Measurements from ENCODE around the gene AUNIP. TPM values are rescaled to one million over a fixed set of nuclear protein-coding genes. Genes with fewer than 3 reads are reported as not detected.

Gene AUNIP, protein sequence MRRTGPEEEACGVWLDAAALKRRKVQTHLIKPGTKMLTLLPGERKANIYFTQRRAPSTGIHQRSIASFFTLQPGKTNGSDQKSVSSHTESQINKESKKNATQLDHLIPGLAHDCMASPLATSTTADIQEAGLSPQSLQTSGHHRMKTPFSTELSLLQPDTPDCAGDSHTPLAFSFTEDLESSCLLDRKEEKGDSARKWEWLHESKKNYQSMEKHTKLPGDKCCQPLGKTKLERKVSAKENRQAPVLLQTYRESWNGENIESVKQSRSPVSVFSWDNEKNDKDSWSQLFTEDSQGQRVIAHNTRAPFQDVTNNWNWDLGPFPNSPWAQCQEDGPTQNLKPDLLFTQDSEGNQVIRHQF
- 0.94 TPM for total RNA-seq

DNA sequence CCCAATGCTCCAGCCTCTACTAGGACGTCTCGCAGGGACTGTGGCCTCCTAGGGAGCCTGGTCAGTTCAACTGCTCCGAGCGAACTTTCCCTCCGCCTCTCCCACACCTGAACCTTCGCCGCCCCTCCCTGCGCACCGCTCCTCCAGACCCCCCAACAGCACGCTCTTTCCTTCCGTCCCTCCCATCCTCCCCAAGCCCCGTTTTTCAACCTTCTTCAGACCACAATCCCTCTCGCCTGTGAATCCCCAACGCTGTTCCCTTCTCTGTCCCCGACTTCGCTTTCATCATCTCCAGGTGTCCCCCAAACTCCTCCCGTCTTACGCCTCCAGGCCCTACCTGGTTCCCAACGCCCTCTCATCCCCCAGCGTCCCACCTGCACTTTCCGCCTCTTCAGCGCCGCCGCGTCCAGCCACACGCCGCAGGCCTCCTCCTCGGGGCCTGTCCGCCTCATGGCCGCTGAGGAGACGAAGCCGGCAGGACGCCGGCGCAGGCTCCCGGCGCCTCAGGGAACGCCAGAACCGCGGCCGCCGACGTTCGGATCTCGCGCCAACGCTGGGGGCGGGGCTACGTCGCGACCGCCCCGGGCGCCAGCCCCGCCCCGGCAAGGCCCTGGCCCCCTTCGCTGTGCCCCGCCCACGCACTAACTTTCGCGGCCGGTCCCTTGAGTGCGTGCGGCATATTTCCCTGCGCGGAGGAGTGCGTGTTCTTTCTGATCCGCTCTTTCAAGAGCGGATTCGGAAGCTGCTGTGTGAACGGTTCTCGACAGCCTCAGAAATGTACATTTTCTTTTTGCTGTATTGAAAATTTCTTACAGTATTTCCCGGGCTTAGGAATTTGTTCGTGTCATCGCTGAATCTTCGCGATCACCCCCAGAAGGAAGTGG lies at the start of gene AUNIP:
AUNIP (minus strand) TSS at position 552 of the 884 bp plus-strand sequence; CDS start at position 452, 100 bp downstream.
- Histone ChIP-seq H3K27me3 (ENCODE audit: insufficient read depth, low read length) (no peaks in the 10 kb centered on the region), H3K9me3 (ENCODE audit: low read depth, low read length) (no peaks in the 10 kb centered on the region), H3K4me3 (ENCODE audit: low read length) (peak within 1 kb of the TSS; percentile 76), H3K4me1 (ENCODE audit: insufficient read depth, low read length) (peaks cover 40% of the 10 kb centered on the region)

DNA sequence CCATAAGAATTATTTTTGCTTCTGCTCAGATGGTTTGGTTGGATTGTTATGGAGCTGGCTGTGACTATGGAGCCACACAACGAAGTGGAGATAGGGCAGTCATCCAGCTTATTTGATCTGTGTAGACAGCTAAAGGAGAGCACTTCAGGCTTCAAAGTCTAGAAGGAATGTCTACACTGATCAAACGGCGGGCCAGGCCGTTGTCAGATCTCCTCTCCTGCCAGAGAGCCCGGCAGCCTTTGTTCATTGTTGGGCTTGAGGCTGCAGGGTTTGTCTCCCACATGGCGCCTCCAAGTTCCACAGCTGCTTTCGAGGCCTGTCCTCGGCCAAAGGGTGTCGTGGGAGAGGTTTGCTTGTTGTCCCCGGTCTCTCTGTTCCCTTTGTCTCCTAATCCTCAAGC lies 49.8 kb upstream of the AUNIP start:
- Histone ChIP-seq H3K4me1 (ENCODE audit: insufficient read depth, low read length) (peaks cover 14% of the 10 kb centered on the region), H3K9me3 (ENCODE audit: low read depth, low read length) (no peaks in the 10 kb centered on the region), H3K4me3 (ENCODE audit: low read length) (no peak overlapping the region), H3K27me3 (ENCODE audit: insufficient read depth, low read length) (no peaks in the 10 kb centered on the region)

DNA sequence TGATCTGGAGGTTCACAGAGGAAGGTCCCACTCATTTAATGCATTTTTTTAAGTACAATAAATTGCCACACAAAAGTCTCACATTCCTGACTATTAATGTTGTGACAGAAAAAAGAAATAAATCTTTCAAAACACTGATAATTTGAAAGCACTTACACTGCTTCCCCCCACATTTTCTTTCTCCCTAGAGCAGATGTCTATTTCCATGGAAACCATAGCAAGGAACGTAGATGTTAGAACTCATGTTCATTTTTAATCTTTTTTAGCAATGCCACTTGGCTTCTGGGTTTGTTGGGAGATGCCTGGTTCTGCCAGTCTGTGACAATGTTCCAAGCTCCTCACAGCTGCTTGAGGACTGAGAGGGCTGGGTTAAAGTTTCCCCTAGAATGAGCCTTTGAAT lies 48.9 kb upstream of the AUNIP start:
- Histone ChIP-seq H3K4me1 (ENCODE audit: insufficient read depth, low read length) (peaks cover 20% of the 10 kb centered on the region), H3K4me3 (ENCODE audit: low read length) (no peak overlapping the region), H3K27me3 (ENCODE audit: insufficient read depth, low read length) (no peaks in the 10 kb centered on the region), H3K9me3 (ENCODE audit: low read depth, low read length) (no peaks in the 10 kb centered on the region)

DNA sequence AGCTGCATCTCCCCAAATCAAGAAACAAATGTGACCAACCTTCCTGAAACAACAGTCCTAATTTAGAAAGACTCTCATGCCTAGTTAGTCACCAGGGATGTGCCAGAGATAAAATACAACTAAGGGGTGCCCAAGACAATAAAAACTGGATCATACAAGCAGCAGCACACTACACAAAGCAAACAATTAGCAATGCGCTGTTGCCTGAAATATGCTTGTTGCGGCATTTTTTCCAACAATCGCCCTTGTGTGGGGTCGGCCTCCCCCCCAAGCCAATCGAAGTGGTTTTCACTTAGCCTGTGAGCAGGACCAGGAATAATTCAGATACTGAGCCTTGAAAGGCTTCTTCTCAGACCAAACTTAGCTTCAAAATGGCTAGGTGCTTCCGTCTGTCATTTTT lies 48.3 kb upstream of the AUNIP start:
- no peaks in the 10 kb centered on the region for H3K9me3 ChIP-seq (ENCODE audit: low read depth, low read length)
- no peaks in the 10 kb centered on the region for H3K27me3 ChIP-seq (ENCODE audit: insufficient read depth, low read length)
- H3K4me3 ChIP-seq (ENCODE audit: low read length): no peak overlapping the region
- H3K4me1 ChIP-seq (ENCODE audit: insufficient read depth, low read length): peaks cover 20% of the 10 kb centered on the region

DNA sequence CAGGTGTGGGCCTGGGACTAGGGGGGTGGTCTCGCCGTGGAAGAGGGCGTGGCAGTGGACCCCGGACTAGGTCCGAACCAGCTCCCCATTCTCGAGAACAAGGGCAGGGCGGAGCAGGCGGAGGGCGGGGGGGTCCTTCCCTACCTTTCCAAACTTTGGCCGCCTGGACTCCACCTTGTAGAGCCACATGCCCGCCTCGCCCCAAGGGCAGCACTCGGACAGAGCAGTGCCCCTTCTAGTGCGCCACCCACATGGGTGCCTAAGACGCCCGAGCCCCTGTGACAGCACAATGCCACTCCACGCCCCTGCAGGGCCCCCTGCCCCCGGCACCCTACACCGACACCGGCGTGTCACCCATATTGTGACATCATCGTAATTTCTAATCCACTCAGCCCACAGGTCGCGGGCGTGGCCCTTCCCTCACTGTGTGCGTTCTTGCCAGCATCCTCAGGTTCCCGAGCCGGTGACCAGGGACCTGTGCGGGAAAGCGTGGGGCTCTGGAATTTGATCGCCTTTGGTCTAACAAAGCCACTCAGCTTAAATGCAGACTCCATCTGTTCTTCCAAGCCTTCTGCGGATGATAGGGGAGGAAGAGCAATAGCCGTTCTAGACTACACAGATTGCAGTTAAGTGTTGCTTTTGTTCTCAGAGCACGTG lies 47.5 kb upstream of the AUNIP start:
- Histone ChIP-seq H3K4me1 (ENCODE audit: insufficient read depth, low read length) (peaks cover 20% of the 10 kb centered on the region), H3K27me3 (ENCODE audit: insufficient read depth, low read length) (no peaks in the 10 kb centered on the region), H3K9me3 (ENCODE audit: low read depth, low read length) (no peaks in the 10 kb centered on the region), H3K4me3 (ENCODE audit: low read length) (peak overlapping the region; percentile 56)

DNA sequence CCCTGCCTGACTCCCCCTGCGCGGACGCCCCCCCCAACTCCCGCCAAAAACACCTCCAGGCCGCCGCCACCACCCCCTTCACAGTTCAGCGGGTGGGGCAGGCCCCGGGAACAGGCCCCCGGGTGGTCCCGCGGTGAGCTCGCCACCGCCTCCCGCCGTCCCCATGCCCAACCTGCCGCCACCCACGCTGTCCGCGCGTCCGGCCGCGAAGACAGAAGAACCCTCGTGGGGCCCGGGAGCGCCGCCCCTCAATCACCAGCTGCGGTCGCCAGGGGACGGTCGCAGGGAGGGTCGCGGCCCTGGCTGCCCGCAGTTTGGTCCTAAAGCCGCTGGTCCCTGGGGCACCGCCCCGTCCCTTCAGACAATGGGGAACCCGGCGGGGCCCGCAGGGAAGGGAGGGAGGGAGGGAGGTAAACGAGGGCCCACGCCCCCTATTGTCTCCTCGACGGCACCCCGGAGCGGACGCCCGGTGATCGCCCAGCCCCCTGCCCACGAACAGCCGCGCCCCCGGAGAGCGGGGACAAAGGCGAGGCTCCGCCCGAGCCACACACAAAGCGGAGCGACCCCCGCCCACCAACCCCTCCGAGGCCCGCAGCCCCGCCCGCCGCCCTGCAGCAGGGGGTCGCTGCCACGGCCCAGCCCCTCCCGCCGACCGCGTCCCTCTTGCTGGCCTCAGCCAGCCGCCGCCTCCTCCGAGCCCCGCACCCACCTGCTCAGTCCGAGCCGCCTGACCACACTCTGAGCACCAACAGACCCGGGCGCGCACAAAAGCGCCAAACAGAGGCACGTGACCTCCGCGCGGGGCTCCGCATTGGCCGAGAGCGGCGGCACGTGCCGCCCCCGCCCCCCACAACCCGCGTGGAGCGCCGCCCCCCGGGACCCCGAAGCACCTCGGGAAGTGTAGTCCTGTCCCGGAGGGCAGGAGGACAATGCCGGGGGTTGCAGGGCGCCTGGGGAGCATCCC lies 46.7 kb upstream of the AUNIP start, which contains the start of gene STMN1:
STMN1 (minus strand) TSS at position 740 of the 964 bp plus-strand sequence. CDS start 1,743 bp downstream, outside the sequence.
- Histone ChIP-seq H3K9me3 (ENCODE audit: low read depth, low read length) (no peaks in the 10 kb centered on the region), H3K27me3 (ENCODE audit: insufficient read depth, low read length) (no peaks in the 10 kb centered on the region), H3K4me3 (ENCODE audit: low read length) (peak within 1 kb of the TSS; percentile 56), H3K4me1 (ENCODE audit: insufficient read depth, low read length) (peaks cover 20% of the 10 kb centered on the region)

DNA sequence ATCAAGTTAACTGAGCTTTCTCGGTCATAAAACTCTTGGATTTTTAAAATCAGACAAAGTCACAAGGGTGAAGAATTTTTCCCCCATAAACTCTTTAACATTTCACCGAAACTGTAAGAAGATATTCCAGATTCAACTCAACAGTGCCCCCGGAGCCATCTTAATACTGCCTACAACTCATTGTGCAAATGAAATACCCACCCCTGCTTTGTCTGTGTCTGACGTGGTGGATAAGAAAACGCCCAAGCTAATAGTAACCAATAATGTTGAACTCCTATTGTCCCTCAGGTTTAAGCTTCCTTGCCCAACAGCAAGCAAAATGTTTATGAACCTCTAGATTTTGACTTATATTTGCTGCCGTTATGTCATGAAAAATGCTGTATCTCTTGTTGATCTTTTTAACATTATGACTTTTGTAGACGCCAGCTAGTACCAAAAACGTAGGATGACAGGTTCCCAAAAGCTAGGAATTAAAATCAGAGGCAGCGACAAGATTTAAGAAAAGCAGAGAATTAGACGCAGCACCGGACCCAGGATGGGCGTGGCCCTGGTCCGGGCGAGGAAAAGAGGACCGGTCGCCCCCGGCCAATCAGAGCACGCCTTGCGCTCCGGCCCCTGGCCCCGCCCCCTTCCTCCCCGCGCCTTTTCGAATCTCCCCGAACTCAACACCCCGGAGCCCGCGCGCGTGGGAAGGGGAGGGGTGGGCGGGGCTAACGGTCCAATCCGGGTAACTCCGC lies 45.9 kb upstream of the AUNIP start:
- Histone ChIP-seq H3K9me3 (ENCODE audit: low read depth, low read length) (no peaks in the 10 kb centered on the region), H3K27me3 (ENCODE audit: insufficient read depth, low read length) (no peaks in the 10 kb centered on the region), H3K4me3 (ENCODE audit: low read length) (peak overlapping the region; percentile 56), H3K4me1 (ENCODE audit: insufficient read depth, low read length) (peaks cover 20% of the 10 kb centered on the region)

DNA sequence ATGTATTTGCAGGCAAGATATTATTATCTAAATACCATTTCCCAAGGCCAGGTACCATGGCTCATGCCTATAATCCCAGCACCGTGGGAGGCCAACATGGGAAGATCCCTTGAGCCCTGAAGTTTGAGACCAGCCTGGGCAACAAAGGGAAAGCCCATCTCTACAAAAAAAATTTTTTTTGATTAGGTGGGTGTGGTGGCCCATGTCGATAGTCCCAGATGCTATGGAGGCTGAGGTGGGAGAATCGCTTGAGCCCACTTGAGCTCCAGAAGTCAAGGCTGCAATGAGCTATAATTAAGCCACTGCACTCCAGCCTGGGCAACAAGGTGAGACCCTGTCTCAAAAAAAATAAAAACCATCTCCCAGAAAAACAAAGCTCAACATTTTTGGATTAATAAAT lies 44.7 kb upstream of the AUNIP start:
- no peaks in the 10 kb centered on the region for H3K27me3 ChIP-seq (ENCODE audit: insufficient read depth, low read length)
- no peak overlapping the region for H3K4me3 ChIP-seq (ENCODE audit: low read length)
- H3K9me3 ChIP-seq (ENCODE audit: low read depth, low read length): no peaks in the 10 kb centered on the region
- peaks cover 20% of the 10 kb centered on the region for H3K4me1 ChIP-seq (ENCODE audit: insufficient read depth, low read length)

DNA sequence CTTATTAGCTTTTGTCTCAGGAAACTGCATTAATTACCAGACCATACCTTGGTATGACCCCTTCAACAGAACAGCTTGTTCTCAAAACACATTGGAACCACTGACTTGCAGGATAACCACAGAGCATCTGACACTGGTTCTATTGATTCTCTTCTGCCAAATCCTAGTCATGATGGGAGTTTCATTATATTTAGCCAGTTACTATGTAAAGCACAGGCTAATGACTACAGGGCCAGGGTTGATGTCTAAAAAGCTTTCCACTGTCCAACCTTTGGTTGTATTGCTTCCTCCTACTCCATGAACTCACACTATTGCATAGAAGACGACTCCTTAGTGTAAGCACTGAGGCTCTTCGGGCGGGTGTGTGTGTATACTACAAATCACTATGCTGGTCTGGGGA lies 43.2 kb upstream of the AUNIP start:
- Histone ChIP-seq H3K27me3 (ENCODE audit: insufficient read depth, low read length) (no peaks in the 10 kb centered on the region), H3K4me3 (ENCODE audit: low read length) (no peak overlapping the region), H3K4me1 (ENCODE audit: insufficient read depth, low read length) (peaks cover 20% of the 10 kb centered on the region), H3K9me3 (ENCODE audit: low read depth, low read length) (no peaks in the 10 kb centered on the region)

DNA sequence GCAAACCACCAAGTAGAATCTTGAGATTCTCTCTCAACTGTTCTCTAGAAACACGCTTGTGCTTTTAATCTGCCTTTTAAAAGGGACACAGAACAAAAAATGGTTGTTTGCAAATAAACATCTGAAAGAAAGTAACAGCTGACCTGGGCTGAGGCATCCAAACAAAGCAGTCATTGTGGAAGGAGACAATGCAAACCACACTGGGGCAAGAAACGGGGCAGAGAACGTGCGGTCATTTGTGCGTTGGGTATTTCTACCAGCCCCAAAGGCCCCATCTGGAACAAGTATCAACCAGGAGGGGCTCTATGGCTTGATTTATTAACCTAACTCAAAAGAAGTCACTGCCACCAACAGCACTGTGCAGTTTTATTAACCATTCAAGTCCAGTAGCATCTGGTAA lies 41.0 kb upstream of the AUNIP start:
- no peaks in the 10 kb centered on the region for H3K9me3 ChIP-seq (ENCODE audit: low read depth, low read length)
- no peak overlapping the region for H3K4me3 ChIP-seq (ENCODE audit: low read length)
- H3K4me1 ChIP-seq (ENCODE audit: insufficient read depth, low read length): peaks cover 22% of the 10 kb centered on the region
- H3K27me3 ChIP-seq (ENCODE audit: insufficient read depth, low read length): no peaks in the 10 kb centered on the region

DNA sequence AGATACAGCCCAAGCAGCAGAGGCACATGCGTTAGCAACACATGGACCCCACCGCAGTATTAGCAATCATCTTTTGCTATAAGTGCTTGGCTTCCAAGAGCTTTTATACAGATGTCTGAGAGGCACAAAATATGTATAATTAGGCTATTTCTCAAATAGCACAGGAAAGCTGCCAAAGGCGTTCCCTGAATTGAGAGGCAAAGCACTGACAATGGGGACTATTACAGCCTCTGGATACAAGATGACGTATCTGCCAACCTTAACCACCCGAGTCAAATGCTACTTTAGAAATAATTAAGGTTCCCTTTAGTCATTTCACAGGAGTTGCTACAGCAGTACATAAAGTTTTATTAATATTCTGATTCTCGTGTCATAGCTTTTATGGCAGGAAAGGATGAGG lies 40.5 kb upstream of the AUNIP start:
- peaks cover 24% of the 10 kb centered on the region for H3K4me1 ChIP-seq (ENCODE audit: insufficient read depth, low read length)
- no peaks in the 10 kb centered on the region for H3K27me3 ChIP-seq (ENCODE audit: insufficient read depth, low read length)
- H3K9me3 ChIP-seq (ENCODE audit: low read depth, low read length): no peaks in the 10 kb centered on the region
- H3K4me3 ChIP-seq (ENCODE audit: low read length): no peak overlapping the region

DNA sequence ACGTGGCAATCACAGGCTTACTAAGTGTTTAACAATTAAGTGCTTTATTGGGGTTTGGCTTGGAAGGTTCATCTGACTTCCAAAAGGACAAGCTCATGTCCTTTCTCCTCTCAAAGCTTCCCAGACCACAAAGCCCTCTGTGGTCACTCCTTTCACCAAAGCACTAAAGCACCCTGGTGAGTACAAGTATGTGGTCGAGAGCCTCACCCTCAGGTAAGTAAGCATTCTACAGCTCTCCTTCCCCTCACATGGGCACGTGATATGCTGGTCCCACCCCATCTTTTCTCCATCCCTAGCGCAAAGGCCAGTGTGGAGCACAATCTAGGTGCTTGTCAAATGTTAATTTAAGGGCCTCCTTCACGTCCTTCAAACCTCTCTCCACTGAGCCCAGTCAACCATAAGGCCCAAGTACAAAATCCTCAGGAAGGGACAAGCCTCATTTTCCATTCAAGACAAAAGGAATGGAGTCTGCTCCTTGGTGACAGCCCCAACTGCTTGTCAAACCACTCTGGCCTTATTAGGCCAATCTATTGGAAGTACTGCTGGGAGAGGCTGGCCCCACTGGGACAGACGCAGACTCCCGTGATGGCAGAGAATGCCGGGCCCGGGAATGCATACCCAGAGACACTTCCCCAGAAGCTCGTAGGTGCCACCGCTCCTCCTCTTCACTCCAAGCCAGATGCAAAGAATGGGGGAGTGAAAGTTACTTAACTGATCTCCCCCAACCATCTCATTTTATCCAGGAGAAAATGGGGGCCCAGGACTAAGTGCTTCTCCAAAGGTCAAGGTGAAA lies 39.2 kb upstream of the AUNIP start:
- Histone ChIP-seq H3K27me3 (ENCODE audit: insufficient read depth, low read length) (no peaks in the 10 kb centered on the region), H3K4me1 (ENCODE audit: insufficient read depth, low read length) (peaks cover 12% of the 10 kb centered on the region), H3K9me3 (ENCODE audit: low read depth, low read length) (no peaks in the 10 kb centered on the region), H3K4me3 (ENCODE audit: low read length) (no peak overlapping the region)

DNA sequence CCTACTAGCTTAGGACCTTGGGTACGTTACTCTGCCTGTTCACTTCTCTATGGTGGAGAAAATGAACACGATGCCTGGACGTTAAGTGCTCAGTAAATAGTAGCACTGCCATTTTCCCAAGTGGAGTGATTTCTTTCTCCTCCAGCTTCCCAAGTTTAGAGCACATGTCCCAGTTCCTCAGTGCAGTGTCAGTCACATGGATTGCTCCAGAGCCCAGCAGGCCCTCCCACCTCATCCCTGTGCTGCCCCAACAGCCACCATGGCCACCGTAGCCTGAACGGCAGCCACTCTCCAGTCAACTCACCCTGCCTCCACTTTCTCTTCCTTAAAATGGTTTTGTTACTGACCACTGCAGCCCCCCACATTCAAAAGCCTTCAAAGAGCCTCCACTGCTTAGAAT lies 38.5 kb upstream of the AUNIP start:
- peaks cover 12% of the 10 kb centered on the region for H3K4me1 ChIP-seq (ENCODE audit: insufficient read depth, low read length)
- no peak overlapping the region for H3K4me3 ChIP-seq (ENCODE audit: low read length)
- no peaks in the 10 kb centered on the region for H3K9me3 ChIP-seq (ENCODE audit: low read depth, low read length)
- no peaks in the 10 kb centered on the region for H3K27me3 ChIP-seq (ENCODE audit: insufficient read depth, low read length)

Measured in mononuclear cell (primary cell).